Measurements from ENCODE around the gene DHX15.
A peak's percentile ranks its signal among the peaks of the same experiment; 100 is the strongest.

The DHX15 gene

GRCh38 chr4:24477919-24478318 lies 106.4 kb downstream of the DHX15 start:
- DNase-seq (ENCODE audit: low read depth in 2 of 2): peak; percentile 81 to 89
- TF ChIP-seq CTCF (IDR thresholded peaks at IDR 0.05; ENCODE audit: low read depth, low read length): no peak
- no peak overlapping the region for H3K4me3 ChIP-seq (replicated peaks in 1 of 2; ENCODE audit: low read depth in 2 of 2, low read length in 2 of 2)

Data from cardiac fibroblast (primary cell).